Transverse colon (tissue), 4 donors: ENCODE data around the gene DIAPH3. TPM values are rescaled to one million over a fixed set of nuclear protein-coding genes. Genes with fewer than 3 reads are reported as not detected.

Experiments used
- DNase-seq: peaks from one replicate; pipeline ENCODE4 v3.0.0-alpha.2; 2019
- H3K27ac ChIP-seq, 4 donors: fragments of 200-600 bp; sonication (generic); 2 replicates each; pipeline ENCODE4 v1.5.1; 2016 to 2018; ENCODE audit warnings: inconsistent platforms in 4 of 4
- H3K27me3 ChIP-seq: fragments of 200-600 bp; sonication (generic); 2 replicates; pipeline ENCODE4 v1.5.1; 2017; ENCODE audit warnings: inconsistent platforms
- H3K36me3 ChIP-seq, 4 donors: fragments of 200-600 bp; sonication (generic); 2 replicates each; pipeline ENCODE4 v1.5.1; 2017 to 2019; ENCODE audit warnings: inconsistent platforms in 4 of 4
- H3K4me1 ChIP-seq, 4 donors: fragments of 200-600 bp; sonication (generic); 2 replicates each; pipeline ENCODE4 v1.5.1; 2017 to 2020; ENCODE audit warnings: inconsistent platforms in 4 of 4
- H3K4me3 ChIP-seq, 4 donors: fragments of 200-600 bp; sonication (generic); 1 replicate in 1 of 4; 2 replicates in 3 of 4; pipeline versions ENCODE4 v1.5.1 to v1.6.1; 2017 to 2019; ENCODE audit warnings: inconsistent platforms in 4 of 4
- H3K9me3 ChIP-seq, 2 donors: fragments of 200-600 bp; sonication (generic); 2 replicates each; pipeline ENCODE4 v1.5.1; 2017 to 2019; ENCODE audit warnings: inconsistent platforms in 2 of 2
- EP300 ChIP-seq: sonication (generic); formaldehyde crosslinking; IDR thresholded peaks from one replicate; pipeline ENCODE4 v1.6.1; 2017; ENCODE audit warnings: antibody characterized with exemption, low read depth
- POLR2A ChIP-seq: fragments of 450-650 bp; IDR thresholded peaks from one replicate; pipeline ENCODE4 v1.6.1; 2016; ENCODE audit warnings: antibody characterized with exemption, mild to moderate bottlenecking, moderate library complexity
- POLR2AphosphoS5 ChIP-seq, 3 donors: sonication (generic); formaldehyde crosslinking; IDR thresholded peaks; one replicate each; pipeline ENCODE4 v1.6.1; 2016; ENCODE audit warnings: antibody characterized with exemption in 3 of 3
- WGBS, 2 donors: methylation state at CpG; one replicate each; pipeline ENCODE4 v1.1.5; 2018; ENCODE audit warnings: low coverage in 1 of 2; 5-methylcytosine and 5-hydroxymethylcytosine counted together
- in situ Hi-C, 4 donors: fragments of 200-750 bp; cut with MboI; loops; one replicate each; pipeline versions ENCODE4 v1.15.0 to v1.15.1; 2017; ENCODE audit warnings: low sequenced_read_pairs in 3 of 4, low pct_ligation_motif_present in 1 of 4, low pct_unique_long_range_greater_than_20kb in 1 of 4
- intact Hi-C: fragments of 100-400 bp; cut with DNase I; formaldehyde crosslinking; loops from one replicate; pipeline ENCODE4 v1.15.1; 2023; ENCODE audit warnings: low total_unique reads
- total RNA-seq, 4 donors: library from RNA; depleted of rRNA; stranded (reverse); fragments of >200 nt; gene quantifications; one replicate each; pipeline ENCODE4 v1.1.0, GENCODE V29; 2016
- TF ChIP-seq, protein P1 (sequence below), 5 experiments: fragments of 200-600 bp in 3 of 5; fragments of 450-650 bp in 2 of 5; sonication (generic) in 3 of 5; IDR thresholded peaks; 1 replicate in 2 of 5; 2 replicates in 3 of 5; pipeline ENCODE4 v1.5.1; 2016 to 2017; ENCODE audit warnings: antibody characterized with exemption in 5 of 5, inconsistent platforms in 3 of 5, mild to moderate bottlenecking in 2 of 5, moderate library complexity in 1 of 5

DIAPH3 gene
- total RNA-seq, 4 donors from 2014 or later: 0.95 to 1.6 (median 1.2) TPM

DNA sequence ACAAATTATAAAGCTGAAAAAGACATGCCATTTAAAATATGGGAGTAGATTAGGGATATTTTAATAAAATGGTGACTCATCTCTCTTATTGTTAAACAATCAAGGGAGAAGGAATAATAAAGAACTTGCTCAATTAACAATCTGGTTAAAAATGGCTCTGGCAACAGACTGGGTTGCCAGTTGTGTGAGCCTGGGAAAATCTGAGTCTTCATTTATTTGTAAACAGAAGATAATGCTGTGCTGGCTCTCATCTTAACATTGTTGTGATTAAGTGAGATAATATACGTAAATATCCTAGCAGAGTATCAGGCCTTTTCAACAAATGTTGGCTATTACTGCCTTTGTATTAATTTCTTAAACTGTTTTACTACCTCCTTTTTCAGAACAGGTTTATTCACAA, 453.3 kb downstream of the DIAPH3 start:
- TF ChIP-seq EP300 (no peak), POLR2AphosphoS5 (IDR thresholded peaks at IDR 0.05) (no peak), POLR2A (no peak)
- TF ChIP-seq, protein P1, sequence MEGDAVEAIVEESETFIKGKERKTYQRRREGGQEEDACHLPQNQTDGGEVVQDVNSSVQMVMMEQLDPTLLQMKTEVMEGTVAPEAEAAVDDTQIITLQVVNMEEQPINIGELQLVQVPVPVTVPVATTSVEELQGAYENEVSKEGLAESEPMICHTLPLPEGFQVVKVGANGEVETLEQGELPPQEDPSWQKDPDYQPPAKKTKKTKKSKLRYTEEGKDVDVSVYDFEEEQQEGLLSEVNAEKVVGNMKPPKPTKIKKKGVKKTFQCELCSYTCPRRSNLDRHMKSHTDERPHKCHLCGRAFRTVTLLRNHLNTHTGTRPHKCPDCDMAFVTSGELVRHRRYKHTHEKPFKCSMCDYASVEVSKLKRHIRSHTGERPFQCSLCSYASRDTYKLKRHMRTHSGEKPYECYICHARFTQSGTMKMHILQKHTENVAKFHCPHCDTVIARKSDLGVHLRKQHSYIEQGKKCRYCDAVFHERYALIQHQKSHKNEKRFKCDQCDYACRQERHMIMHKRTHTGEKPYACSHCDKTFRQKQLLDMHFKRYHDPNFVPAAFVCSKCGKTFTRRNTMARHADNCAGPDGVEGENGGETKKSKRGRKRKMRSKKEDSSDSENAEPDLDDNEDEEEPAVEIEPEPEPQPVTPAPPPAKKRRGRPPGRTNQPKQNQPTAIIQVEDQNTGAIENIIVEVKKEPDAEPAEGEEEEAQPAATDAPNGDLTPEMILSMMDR (IDR thresholded peaks at IDR 0.05): no peak
- intact Hi-C loops: no loop called here
- in situ Hi-C loops: no loop called here
- Histone ChIP-seq H3K27ac (no peak overlapping the region), H3K36me3 (no peaks in the 10 kb centered on the region), H3K27me3 (no peaks in the 10 kb centered on the region), H3K9me3 (no peaks in the 10 kb centered on the region), H3K4me1 (no peaks in the 10 kb centered on the region), H3K4me3 (no peak overlapping the region)
- 72 to 79% methylated on average over 1 of the region's 1 CpG for WGBS, 2 donors
- no peak for DNase-seq

DNA sequence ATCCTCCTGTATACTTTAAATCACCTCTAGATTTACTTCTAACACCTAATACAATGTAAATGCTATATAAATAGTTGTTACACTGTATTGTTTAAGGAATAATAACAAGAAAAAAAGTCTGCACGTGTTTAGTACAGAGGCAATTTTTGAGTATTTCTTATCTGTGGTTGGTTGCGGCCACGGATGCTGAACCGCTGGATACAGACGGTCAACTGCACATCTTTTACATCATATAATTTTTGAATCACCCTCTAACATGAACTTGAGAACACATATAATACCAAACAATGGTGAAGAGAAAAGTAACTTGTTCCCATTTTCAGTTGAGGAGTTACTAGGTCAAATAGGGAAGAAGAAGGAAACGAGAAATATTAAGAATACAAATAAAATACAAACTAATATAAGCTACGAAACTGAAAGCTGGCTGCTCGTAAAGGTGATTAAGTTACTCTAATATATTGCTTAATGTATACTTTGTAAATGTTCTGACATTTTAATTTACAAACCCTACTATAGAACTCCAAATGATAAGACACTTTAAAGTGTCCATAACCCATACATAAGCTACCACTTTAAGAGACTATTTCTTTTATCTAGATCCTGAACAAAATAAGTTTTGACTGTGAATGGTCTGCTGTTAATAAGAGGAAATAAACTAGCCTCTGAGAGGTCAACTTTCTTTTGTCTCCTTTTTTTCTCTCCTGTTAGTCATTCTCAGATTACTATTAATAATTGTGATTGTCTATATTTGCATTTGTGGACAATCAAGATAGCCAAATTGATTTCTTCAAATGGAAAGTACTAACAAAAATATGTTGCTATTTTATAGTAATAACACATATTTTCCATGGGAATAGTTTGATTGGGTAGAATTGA, 457.4 kb downstream of the DIAPH3 start:
- H3K36me3 ChIP-seq: no peaks in the 10 kb centered on the region
- H3K27me3 ChIP-seq: no peaks in the 10 kb centered on the region
- 79 to 92% methylated on average over 8 of the region's 8 CpGs for WGBS, 2 donors
- no peak for DNase-seq
- in situ Hi-C loops (no loop called here), intact Hi-C loops (no loop called here)
- no peaks in the 10 kb centered on the region for H3K9me3 ChIP-seq
- H3K27ac ChIP-seq: no peak overlapping the region
- no peak overlapping the region for H3K4me3 ChIP-seq
- TF ChIP-seq, protein P1 (IDR thresholded peaks at IDR 0.05): no peak
- TF ChIP-seq EP300 (no peak), POLR2A (no peak), POLR2AphosphoS5 (IDR thresholded peaks at IDR 0.05) (no peak)
- no peaks in the 10 kb centered on the region for H3K4me1 ChIP-seq

DNA sequence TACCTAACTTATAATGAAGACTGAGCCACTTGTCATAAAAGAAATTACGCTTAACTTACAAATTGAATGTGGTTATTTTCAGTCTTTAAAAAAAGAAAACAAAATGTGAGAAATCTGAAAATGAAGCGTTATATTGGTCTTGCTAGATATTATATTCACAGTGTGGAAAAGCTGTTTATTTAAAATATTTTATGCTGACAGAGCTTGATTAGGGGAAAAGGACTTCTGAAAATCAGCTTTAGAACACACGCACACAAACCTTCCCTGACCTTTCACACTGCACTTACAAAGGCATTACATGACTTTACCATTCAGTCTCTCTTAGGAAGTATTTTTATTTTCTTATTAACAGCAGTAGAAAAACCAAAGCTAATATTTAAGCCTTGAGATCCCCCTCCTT, 461.5 kb downstream of the DIAPH3 start:
- Histone ChIP-seq H3K27ac (no peak overlapping the region), H3K36me3 (no peaks in the 10 kb centered on the region), H3K9me3 (no peaks in the 10 kb centered on the region), H3K27me3 (no peaks in the 10 kb centered on the region), H3K4me1 (no peaks in the 10 kb centered on the region), H3K4me3 (no peak overlapping the region)
- in situ Hi-C loops: no loop called here
- 92 to 96% methylated on average over 3 of the region's 3 CpGs for WGBS, 2 donors
- DNase-seq: no peak
- no peak for TF ChIP-seq EP300
- intact Hi-C loops: no loop called here

DNA sequence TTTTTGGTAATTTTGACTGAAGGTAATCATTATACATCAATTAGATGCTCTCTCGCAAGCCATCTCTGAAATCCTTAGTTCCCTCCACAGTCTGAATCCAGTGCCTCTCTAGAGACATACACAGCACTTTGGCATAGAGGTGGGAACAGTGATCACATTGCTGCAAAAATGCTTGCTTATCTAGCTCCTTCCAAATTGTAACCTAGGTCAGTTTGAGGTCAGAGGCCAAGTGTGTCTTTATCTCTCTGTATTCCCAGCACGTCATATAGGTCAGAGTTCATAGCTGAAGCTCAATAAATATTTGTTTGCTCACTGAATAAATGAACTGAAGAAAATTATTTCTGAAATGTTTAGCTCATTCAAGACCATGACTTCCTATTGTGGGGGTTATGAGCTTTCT, 462.5 kb downstream of the DIAPH3 start:
- 72 to 75% methylated on average over 2 of the region's 2 CpGs for WGBS, 2 donors
- Histone ChIP-seq H3K27ac (no peak overlapping the region), H3K36me3 (no peaks in the 10 kb centered on the region), H3K27me3 (no peaks in the 10 kb centered on the region), H3K9me3 (no peaks in the 10 kb centered on the region), H3K4me3 (no peak overlapping the region), H3K4me1 (no peaks in the 10 kb centered on the region)
- TF ChIP-seq POLR2A (no peak), EP300 (no peak), POLR2AphosphoS5 (IDR thresholded peaks at IDR 0.05) (no peak)
- TF ChIP-seq, protein P1 (IDR thresholded peaks at IDR 0.05): no peak
- in situ Hi-C loops (no loop called here), intact Hi-C loops (no loop called here)
- DNase-seq: no peak
